Memory B cell (primary cell): ENCODE data around the gene PSRC1.

ENCODE experiments used
- ATAC-seq: fragments of 150-1000 bp; cut with Tn5 transposase; 2 replicates; pipeline ENCODE4 v1.10.0; 2021; ENCODE audit warnings: low read depth, mild to moderate bottlenecking, moderate library complexity
- DNase-seq, 2 donors: peaks; one replicate each; pipeline ENCODE4 v3.0.0; 2022; ENCODE audit warnings: low spot score in 2 of 2
- H3K27ac Mint-ChIP-seq: one replicate; pipeline ENCODE4 v1.8.0; 2022; ENCODE audit warnings: mild to moderate bottlenecking, moderate library complexity, mixed read lengths
- H3K27me3 Mint-ChIP-seq: one replicate; pipeline ENCODE4 v1.8.0; 2022; ENCODE audit warnings: mixed read lengths
- H3K36me3 Mint-ChIP-seq: one replicate; pipeline ENCODE4 v1.8.0; 2022; ENCODE audit warnings: mild to moderate bottlenecking, mixed read lengths
- H3K4me1 Mint-ChIP-seq: one replicate; pipeline ENCODE4 v1.8.0; 2022; ENCODE audit warnings: mixed read lengths
- H3K4me3 Mint-ChIP-seq: one replicate; pipeline ENCODE4 v1.8.0; 2022; ENCODE audit warnings: mild to moderate bottlenecking, moderate library complexity, mixed read lengths
- H3K9me3 Mint-ChIP-seq: one replicate; pipeline ENCODE4 v1.8.0; 2022; ENCODE audit warnings: mixed read lengths

The PSRC1 gene

GRCh38 chr1:109242387-109242786 lies 40.6 kb downstream of the PSRC1 start:
- no peak for ATAC-seq
- Mint-ChIP-seq H3K4me3 (no peak overlapping the region), H3K4me1 (peaks cover 19% of the 10 kb centered on the region), H3K36me3 (peaks cover 5% of the 10 kb centered on the region), H3K27me3 (peaks cover 18% of the 10 kb centered on the region), H3K9me3 (no peaks in the 10 kb centered on the region), H3K27ac (no peak overlapping the region)
- DNase-seq: no peak

GRCh38 chr1:109241841-109242345 lies 41.1 kb downstream of the PSRC1 start:
- Mint-ChIP-seq H3K4me1 (peaks cover 19% of the 10 kb centered on the region), H3K9me3 (no peaks in the 10 kb centered on the region), H3K36me3 (peaks cover 5% of the 10 kb centered on the region), H3K4me3 (no peak overlapping the region), H3K27me3 (peaks cover 18% of the 10 kb centered on the region), H3K27ac (no peak overlapping the region)
- DNase-seq (no peak), ATAC-seq (no peak)

- no peak overlapping the region for H3K4me3 Mint-ChIP-seq
- no peak overlapping the region for H3K27ac Mint-ChIP-seq
- peaks cover 5% of the 10 kb centered on the region for H3K36me3 Mint-ChIP-seq
- no peaks in the 10 kb centered on the region for H3K9me3 Mint-ChIP-seq
- ATAC-seq: no peak
- DNase-seq: no peak
- peaks cover 19% of the 10 kb centered on the region for H3K4me1 Mint-ChIP-seq
- peaks cover 14% of the 10 kb centered on the region for H3K27me3 Mint-ChIP-seq
Measured at GRCh38 chr1:109241344-109241743, 41.6 kb downstream of the PSRC1 start.

DNA sequence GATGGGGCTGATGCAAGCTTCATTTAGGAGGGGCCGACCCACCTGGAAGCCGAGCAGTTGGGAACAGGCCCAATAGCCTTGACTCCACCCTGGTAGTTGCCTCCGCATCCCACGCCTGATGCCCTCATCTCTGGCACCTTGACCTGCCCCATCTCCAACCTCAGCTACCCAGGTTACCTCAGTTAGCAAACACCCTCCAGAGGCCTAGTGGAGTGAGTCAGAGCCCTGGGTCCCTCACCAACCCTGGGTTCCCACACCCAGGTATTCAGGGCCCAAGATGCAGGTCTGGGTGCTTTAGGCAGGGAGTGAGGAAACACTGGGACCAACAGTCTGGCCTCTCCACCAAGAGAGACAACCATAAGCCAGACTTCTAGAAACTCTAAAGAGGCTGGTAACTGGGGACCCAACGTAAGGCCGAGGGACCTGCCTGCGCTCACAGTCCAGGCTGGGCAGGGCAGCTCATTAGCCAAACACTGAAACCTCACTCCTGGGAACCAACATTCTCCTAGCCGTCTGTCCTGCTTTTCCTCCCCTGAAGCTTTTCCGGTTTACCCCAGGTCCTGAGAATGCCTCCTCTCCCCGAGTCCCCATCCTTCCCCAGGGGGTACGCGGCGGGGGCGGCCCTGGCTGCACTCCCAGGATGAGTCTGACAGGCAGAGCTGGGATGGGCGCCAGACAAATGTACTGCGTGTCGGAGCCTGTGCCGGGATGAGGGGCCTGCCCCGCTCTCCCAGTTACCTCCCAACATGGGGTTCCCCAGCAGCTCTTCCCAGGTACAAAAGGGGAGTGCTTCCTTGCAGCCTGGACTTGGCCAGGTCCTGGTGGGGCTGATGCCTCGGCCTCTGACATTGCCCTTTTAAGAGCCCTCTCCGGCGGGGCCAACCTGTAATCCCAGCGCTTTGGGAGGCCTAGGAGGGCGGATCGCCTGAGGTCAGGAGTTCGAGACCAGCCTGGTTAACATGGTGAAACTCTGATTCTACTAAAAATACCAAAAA lies 42.5 kb downstream of the PSRC1 start:
- H3K27ac Mint-ChIP-seq: no peak overlapping the region
- no peaks in the 10 kb centered on the region for H3K9me3 Mint-ChIP-seq
- H3K4me3 Mint-ChIP-seq: no peak overlapping the region
- peaks cover 10% of the 10 kb centered on the region for H3K36me3 Mint-ChIP-seq
- peaks cover 19% of the 10 kb centered on the region for H3K4me1 Mint-ChIP-seq
- H3K27me3 Mint-ChIP-seq: peaks cover 14% of the 10 kb centered on the region
- DNase-seq: no peak
- ATAC-seq: no peak

GRCh38 chr1:109239409-109240068 lies 43.4 kb downstream of the PSRC1 start:
- Mint-ChIP-seq H3K27ac (no peak overlapping the region), H3K4me3 (no peak overlapping the region), H3K9me3 (no peaks in the 10 kb centered on the region), H3K36me3 (peaks cover 15% of the 10 kb centered on the region), H3K4me1 (peaks cover 19% of the 10 kb centered on the region), H3K27me3 (peaks cover 11% of the 10 kb centered on the region)
- ATAC-seq (peak; percentile 88), DNase-seq (no peak)

DNA sequence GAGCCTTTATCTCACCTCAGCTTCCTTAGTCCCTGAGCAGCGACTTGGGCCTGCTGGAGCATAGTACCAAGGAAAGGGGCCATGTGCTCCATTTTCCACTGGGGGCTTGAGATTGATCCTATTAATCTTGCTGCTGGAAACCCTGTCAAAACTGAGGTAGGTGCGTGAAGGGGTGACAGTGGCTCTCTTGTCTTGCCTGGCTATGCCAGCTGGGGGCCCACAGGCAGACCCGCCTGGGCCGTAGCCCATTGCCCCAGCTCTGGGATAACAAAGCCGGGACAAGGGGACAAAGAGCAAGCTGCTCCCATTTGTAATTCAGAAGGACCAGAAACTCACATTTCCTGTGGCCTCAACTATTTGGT lies 43.9 kb downstream of the PSRC1 start:
- ATAC-seq (no peak), DNase-seq (no peak)
- peaks cover 15% of the 10 kb centered on the region for H3K36me3 Mint-ChIP-seq
- H3K4me3 Mint-ChIP-seq: no peak overlapping the region
- peaks cover 19% of the 10 kb centered on the region for H3K4me1 Mint-ChIP-seq
- no peaks in the 10 kb centered on the region for H3K9me3 Mint-ChIP-seq
- no peak overlapping the region for H3K27ac Mint-ChIP-seq
- peaks cover 7% of the 10 kb centered on the region for H3K27me3 Mint-ChIP-seq

- ATAC-seq: no peak
- H3K27me3 Mint-ChIP-seq: peaks cover 6% of the 10 kb centered on the region
- no peak overlapping the region for H3K27ac Mint-ChIP-seq
- peaks cover 19% of the 10 kb centered on the region for H3K4me1 Mint-ChIP-seq
- H3K36me3 Mint-ChIP-seq: peaks cover 15% of the 10 kb centered on the region
- DNase-seq: no peak
- no peak overlapping the region for H3K4me3 Mint-ChIP-seq
- H3K9me3 Mint-ChIP-seq: no peaks in the 10 kb centered on the region
Measured at GRCh38 chr1:109238382-109238781, 44.6 kb downstream of the PSRC1 start.

- H3K27me3 Mint-ChIP-seq: peaks cover 4% of the 10 kb centered on the region
- no peak for DNase-seq
- no peak for ATAC-seq
- H3K4me1 Mint-ChIP-seq: peaks cover 17% of the 10 kb centered on the region
- H3K36me3 Mint-ChIP-seq: peaks cover 18% of the 10 kb centered on the region
- H3K4me3 Mint-ChIP-seq: no peak overlapping the region
- H3K27ac Mint-ChIP-seq: no peak overlapping the region
- H3K9me3 Mint-ChIP-seq: no peaks in the 10 kb centered on the region
Measured at GRCh38 chr1:109237512-109237911, 45.4 kb downstream of the PSRC1 start.

- ATAC-seq: no peak
- H3K27ac Mint-ChIP-seq: no peak overlapping the region
- H3K4me3 Mint-ChIP-seq: no peak overlapping the region
- H3K36me3 Mint-ChIP-seq: peaks cover 29% of the 10 kb centered on the region
- no peaks in the 10 kb centered on the region for H3K27me3 Mint-ChIP-seq
- peaks cover 4% of the 10 kb centered on the region for H3K4me1 Mint-ChIP-seq
- no peak for DNase-seq
- H3K9me3 Mint-ChIP-seq: no peaks in the 10 kb centered on the region
Measured at GRCh38 chr1:109235137-109235536, 47.8 kb downstream of the PSRC1 start.

GRCh38 chr1:109231066-109231465 lies 51.9 kb downstream of the PSRC1 start:
- Mint-ChIP-seq H3K4me3 (no peak overlapping the region), H3K27ac (no peak overlapping the region), H3K27me3 (no peaks in the 10 kb centered on the region), H3K9me3 (no peaks in the 10 kb centered on the region), H3K36me3 (peaks cover 37% of the 10 kb centered on the region), H3K4me1 (no peaks in the 10 kb centered on the region)
- DNase-seq (no peak), ATAC-seq (no peak)
